GM21528 (cell line): Measurements from ENCODE around the gene CSF1.

Experiments
- ATAC-seq: cut with Tn5 transposase; IDR thresholded peaks from one replicate; pipeline ENCODE4 v1.9.1; 2021; ENCODE audit warnings: mild to moderate bottlenecking, moderate library complexity; ENCODE audit not compliant: unreplicated experiment, low FRiP score

CSF1 gene

GRCh38 chr1:109882288-109883245, 28.1 kb upstream of the CSF1 start:
- no peak for ATAC-seq

- no peak for ATAC-seq
Measured at GRCh38 chr1:109883248-109883955, 27.2 kb upstream of the CSF1 start.

- no peak for ATAC-seq
Measured at GRCh38 chr1:109884242-109884891, 26.3 kb upstream of the CSF1 start.

- no peak for ATAC-seq
Measured at GRCh38 chr1:109885589-109885988, 25.1 kb upstream of the CSF1 start.

- no peak for ATAC-seq
Measured at GRCh38 chr1:109886827-109887226, 23.8 kb upstream of the CSF1 start.

GRCh38 chr1:109887271-109887670, 23.4 kb upstream of the CSF1 start:
- ATAC-seq = no peak

GRCh38 chr1:109887884-109888283, 22.8 kb upstream of the CSF1 start:
- ATAC-seq = no peak

GRCh38 chr1:109889094-109889493, 21.6 kb upstream of the CSF1 start:
- ATAC-seq = no peak

- no peak for ATAC-seq
Measured at GRCh38 chr1:109890115-109890953, 20.3 kb upstream of the CSF1 start.

- no peak for ATAC-seq
Measured at GRCh38 chr1:109891930-109892329, 18.7 kb upstream of the CSF1 start.

GRCh38 chr1:109892561-109893368, 17.9 kb upstream of the CSF1 start:
- ATAC-seq = no peak

GRCh38 chr1:109893532-109894171, 17.0 kb upstream of the CSF1 start:
- no peak for ATAC-seq

- ATAC-seq = no peak
Measured at GRCh38 chr1:109894823-109895719, 15.6 kb upstream of the CSF1 start.

GRCh38 chr1:109895720-109896504, 14.7 kb upstream of the CSF1 start:
- no peak for ATAC-seq

GRCh38 chr1:109896681-109897080, 14.0 kb upstream of the CSF1 start:
- no peak for ATAC-seq

- no peak for ATAC-seq
Measured at GRCh38 chr1:109897259-109897955, 13.2 kb upstream of the CSF1 start.

GRCh38 chr1:109898842-109899241, 11.8 kb upstream of the CSF1 start:
- ATAC-seq = no peak
